Measurements from ENCODE around the gene TTC6. TPM values are rescaled to one million over a fixed set of nuclear protein-coding genes. Genes with fewer than 3 reads are reported as not detected.

TTC6 gene
- total and polyA plus RNA-seq, 2 donors (not counting 3 experiments of a cell fraction or from before 2014, with no cell fraction given), result 0.75 TPM; not detected in 1

- FAIRE-seq (no peak), DNase-seq (ENCODE audit: low read depth, low spot score) (no peak)
- BruUV-seq (replicated peaks), result no TSS peak
- Histone ChIP-seq H4K20me1 (replicated peaks; ENCODE audit: control insufficient read depth, extremely low read depth, insufficient read depth, low read length) (no peaks in the 10 kb centered on the region), H3K27ac (ENCODE audit: insufficient read depth, low read depth, low read length) (no peak overlapping the region), H3K9me1 (replicated peaks; ENCODE audit: control insufficient read depth, extremely low read depth, insufficient read depth, low read length) (no peaks in the 10 kb centered on the region), H3K4me3 (replicated peaks in 1 of 3; ENCODE audit: insufficient read depth in 1 of 3, low read depth in 1 of 3, low read length in 3 of 3) (no peak overlapping the region), H3K9ac (replicated peaks; ENCODE audit: extremely low read depth, insufficient read depth, low read length) (no peak overlapping the region), H3K4me1 (ENCODE audit: control insufficient read depth, extremely low read depth, insufficient read depth, low read length) (no peaks in the 10 kb centered on the region), H3K4me2 (ENCODE audit: insufficient read depth, low read length) (no peak overlapping the region), H3K79me2 (ENCODE audit: control insufficient read depth, insufficient read depth, low read length) (no peaks in the 10 kb centered on the region), H3K9me3 (replicated peaks; ENCODE audit: control insufficient read depth, insufficient read depth, low read length) (no peaks in the 10 kb centered on the region), H2AFZ (ENCODE audit: low read depth, low read length) (no peak overlapping the region), H3K27me3 (ENCODE audit: control insufficient read depth in 2 of 2, insufficient read depth in 2 of 2, low read length in 2 of 2) (peaks cover 6 to 7% of the 10 kb centered on the region in 2 experiments), H3K36me3 (ENCODE audit: control insufficient read depth in 2 of 2, extremely low read depth in 1 of 2, insufficient read depth in 2 of 2, low read length in 2 of 2) (no peaks in the 10 kb centered on the region)
- POLR2A ChIA-PET, result no interaction called here
- intact Hi-C loops (cut with micrococcal nuclease) (no loop called here), dilution Hi-C loops (cut with MboI; ENCODE audit: extremely low pct_ligation_motif_present, low sequenced_read_pairs) (no loop called here)
- TF ChIP-seq GATA2 (IDR thresholded peaks at IDR 0.05; ENCODE audit: insufficient read depth, insufficient read length, low read depth, low read length), result no peak
- no peak for TF ChIP-seq CTCF (IDR thresholded peaks at IDR 0.05; ENCODE audit: extremely low read depth in 1 of 2, insufficient read depth in 1 of 2, low read depth in 1 of 2, low read length in 2 of 2)
- TF ChIP-seq, protein P1, sequence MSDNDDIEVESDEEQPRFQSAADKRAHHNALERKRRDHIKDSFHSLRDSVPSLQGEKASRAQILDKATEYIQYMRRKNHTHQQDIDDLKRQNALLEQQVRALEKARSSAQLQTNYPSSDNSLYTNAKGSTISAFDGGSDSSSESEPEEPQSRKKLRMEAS (IDR thresholded peaks at IDR 0.05; ENCODE audit: insufficient read depth, insufficient read length), result no peak
- no peak for TF ChIP-seq MYC (IDR thresholded peaks at IDR 0.05; ENCODE audit: low read depth, low read length)
- CTCF ChIA-PET, result no interaction called here
Measured at GRCh38 chr14:37643701-37644100, 48.3 kb downstream of the TTC6 start.

Other genes with a start within 250 kb of the TTC6 start
- gene FOXA1, start 380 bp upstream of the TTC6 start, total RNA-seq, result not detected in 2 replicates
- gene FOXA1, start 380 bp upstream of the TTC6 start, polyA plus RNA-seq, result 0.06 TPM in 1 of 2 replicates, not detected in the other